Endothelial cell of hepatic sinusoid (primary cell): Measurements from ENCODE around the gene KCNK5.

ENCODE experiments used
- in situ Hi-C: cut with HindIII; loops from 2 replicates; pipeline ENCODE4 v1.10.0; 2017; ENCODE audit warnings: low sequenced_read_pairs

The KCNK5 gene, protein sequence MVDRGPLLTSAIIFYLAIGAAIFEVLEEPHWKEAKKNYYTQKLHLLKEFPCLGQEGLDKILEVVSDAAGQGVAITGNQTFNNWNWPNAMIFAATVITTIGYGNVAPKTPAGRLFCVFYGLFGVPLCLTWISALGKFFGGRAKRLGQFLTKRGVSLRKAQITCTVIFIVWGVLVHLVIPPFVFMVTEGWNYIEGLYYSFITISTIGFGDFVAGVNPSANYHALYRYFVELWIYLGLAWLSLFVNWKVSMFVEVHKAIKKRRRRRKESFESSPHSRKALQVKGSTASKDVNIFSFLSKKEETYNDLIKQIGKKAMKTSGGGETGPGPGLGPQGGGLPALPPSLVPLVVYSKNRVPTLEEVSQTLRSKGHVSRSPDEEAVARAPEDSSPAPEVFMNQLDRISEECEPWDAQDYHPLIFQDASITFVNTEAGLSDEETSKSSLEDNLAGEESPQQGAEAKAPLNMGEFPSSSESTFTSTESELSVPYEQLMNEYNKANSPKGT

DNA sequence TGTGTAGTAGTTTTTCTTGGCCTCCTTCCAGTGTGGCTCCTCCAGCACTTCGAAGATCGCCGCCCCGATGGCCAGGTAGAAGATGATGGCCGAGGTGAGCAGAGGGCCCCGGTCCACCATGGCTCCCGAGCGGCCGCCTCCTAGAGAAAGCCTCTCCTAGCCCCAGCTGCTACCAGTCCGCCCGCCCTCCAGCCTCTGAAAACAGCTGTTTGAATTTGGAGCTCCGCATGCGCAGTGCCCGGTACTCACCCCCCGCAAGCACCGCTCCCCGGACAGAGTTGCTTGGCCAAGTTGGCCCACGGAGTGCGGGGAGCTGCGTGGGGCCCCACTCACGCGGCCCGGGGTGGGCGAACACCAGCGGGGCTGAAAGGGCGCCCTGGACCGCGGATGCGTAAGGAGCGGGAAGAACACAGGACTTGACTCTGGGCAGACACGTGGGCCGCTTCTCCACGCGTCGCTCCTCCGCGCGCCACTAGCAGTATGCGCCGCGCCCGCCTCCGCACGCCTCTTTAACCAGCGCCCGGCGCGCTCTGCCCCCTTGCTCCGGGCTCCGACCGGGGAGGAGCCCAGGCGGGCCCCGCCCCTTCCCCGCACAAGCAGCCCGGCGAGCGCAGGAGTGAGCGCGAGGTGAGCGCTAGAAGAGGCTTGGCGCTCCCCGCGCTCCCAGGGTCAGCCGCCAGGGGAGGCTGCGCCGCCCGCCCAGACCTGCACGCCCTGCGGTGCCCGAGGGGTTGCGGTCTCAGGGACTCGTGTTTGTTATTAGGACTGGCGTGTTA lies at the start of gene KCNK5:
TSS of gene KCNK5 (minus strand) at position 484 of the 776 bp plus-strand sequence. CDS start at position 120, 364 bp downstream.
- in situ Hi-C loops = loop anchor here (5.0 kb wide), 1 partner anchor 88 kb away; no protein-coding TSS in a partner anchor

DNA sequence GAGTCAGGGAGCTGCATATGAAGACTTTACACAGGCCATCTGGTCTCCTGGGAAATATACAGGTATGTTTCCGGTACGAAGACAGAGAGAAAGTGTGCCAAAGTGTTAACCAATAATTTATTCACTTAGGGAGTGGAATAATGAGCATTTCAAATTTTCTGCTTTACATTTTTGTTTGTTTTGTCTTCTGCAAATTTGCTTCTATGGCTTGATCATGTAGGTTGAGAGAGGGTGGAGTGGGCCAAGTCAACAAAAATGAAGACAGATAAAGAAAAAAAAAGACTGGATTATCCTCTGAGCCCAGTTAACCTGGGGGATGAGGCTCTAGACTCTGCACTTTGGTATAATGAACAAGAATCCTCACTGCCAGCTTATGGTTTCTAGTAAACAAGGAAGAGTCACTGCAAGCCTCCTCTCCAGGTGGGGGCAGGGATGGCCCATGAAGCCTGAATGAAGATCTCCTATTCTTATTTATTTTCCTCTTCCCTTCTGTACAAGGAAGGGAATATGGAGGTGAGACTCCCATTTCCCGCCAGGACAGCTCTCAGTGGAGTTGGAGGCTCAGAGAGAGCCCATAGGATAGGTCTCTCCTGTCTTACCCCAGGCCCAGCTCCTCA lies 47.2 kb upstream of the KCNK5 start:
- in situ Hi-C loops = no loop called here

DNA sequence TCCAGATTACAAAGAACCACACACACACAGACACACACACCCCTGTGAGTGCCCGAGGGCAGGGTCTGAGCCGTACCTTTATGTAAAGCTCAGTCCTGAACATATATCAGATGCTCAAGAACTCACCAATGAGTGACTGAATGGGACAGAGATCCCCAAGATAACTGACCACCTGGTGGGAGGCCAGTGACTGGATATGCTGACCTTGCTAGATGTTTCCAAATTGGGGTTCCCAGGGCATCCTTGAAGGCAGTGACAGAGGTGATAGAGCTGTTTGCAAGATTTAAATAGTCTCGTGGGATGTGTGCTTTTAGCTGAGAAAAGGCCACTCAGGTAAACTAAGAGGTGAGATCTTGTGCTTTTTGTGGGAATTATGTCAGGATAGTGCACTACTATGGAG lies 45.6 kb upstream of the KCNK5 start:
- in situ Hi-C loops = no loop called here

DNA sequence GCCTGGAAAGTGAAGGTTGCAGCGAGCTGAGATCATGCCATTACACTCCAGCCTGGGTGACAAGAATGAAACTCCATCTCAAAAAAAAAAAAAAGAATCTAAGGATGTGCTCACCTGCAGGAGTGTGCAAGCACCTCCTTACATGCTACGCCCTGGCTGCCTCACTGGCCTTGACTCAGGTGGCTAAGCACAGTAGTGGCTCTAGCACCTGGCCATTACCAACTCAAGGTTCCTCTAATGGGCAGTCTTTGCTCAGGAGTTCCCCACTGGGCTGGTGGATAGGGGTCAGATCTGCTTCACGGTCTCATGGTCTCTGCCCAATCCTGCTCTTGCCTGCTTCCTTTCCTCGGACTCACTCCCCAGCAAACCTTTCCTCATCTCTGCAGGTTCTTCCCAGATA lies 45.2 kb upstream of the KCNK5 start:
- in situ Hi-C loops = no loop called here

DNA sequence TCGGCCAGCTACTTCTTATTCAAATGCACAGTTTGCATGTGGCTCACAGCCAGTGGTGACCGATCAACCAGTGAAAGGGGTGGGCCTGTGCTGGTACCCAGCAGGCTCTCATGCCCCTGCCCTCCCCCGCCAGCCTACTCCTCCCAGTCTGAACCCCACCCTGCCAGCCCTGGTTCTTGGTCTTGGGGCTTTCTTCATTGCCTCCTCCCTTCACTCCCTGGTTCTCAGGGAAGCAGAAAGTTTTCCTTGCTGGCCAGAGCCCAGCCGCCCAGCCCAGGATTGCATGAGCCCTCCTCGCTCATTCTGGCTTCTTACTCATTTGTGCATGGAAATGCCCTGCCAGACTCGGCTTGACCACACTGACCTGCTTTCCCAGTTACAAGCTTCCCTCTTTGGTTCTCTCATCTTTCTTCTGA lies 44.1 kb upstream of the KCNK5 start:
- in situ Hi-C loops = no loop called here

DNA sequence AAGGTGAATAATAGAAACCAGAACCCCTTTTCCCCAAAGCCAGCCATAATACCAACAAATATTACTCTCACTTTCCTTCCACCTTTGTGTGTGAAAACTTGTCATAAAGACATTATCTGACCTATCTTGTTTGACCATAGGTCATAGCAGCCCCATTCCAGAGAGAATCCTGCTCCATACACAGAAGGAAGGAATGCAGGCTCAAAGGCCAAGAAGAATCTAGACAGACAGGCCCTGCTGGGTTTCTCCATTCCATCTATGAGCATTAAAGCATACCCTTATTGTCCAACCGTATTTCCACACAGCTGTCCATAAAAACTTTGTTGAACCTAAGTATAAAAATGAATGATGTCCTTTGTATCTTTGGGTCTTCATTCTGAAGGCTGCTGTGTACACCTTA lies 40.7 kb upstream of the KCNK5 start:
- in situ Hi-C loops = no loop called here

DNA sequence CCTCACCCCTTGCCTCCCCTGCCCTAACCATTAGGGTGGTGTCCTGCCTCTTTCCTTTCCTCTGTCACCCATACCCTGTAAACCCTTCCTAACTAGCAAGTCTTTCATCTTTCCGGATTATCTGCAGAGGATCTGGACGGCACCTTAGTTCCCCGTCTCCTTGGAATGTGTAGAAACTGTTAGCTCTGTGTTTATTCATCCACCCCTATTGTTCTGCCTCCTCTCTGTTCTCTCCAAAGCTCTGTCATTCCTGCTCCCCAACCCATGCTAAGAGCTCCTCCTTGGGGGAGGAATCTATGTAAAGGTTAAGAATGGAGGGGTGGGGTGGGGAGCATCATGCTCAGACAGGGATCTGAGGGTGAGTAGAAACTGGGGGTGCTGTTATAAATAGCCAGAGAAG lies 39.4 kb upstream of the KCNK5 start:
- in situ Hi-C loops = no loop called here

DNA sequence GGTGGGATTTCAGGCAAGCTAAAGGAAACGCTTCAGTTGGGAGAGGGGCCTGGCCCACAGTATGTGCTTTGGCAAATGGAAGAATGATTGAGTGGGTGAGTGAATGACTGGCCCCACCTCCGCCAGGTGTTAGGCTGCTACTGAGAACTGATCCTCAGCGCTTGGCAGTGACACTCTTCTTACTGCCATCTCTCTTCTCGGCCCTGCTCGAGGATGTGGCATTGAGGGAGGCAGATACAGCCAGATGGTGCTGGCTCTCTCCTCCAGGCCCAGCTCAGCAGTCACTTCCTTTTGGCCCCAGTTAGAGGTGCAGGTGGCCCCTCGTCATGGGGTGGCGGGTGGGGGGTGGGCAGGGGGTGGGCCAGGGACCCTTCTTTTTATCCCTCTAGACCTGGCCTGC lies 38.9 kb upstream of the KCNK5 start:
- in situ Hi-C loops = no loop called here

DNA sequence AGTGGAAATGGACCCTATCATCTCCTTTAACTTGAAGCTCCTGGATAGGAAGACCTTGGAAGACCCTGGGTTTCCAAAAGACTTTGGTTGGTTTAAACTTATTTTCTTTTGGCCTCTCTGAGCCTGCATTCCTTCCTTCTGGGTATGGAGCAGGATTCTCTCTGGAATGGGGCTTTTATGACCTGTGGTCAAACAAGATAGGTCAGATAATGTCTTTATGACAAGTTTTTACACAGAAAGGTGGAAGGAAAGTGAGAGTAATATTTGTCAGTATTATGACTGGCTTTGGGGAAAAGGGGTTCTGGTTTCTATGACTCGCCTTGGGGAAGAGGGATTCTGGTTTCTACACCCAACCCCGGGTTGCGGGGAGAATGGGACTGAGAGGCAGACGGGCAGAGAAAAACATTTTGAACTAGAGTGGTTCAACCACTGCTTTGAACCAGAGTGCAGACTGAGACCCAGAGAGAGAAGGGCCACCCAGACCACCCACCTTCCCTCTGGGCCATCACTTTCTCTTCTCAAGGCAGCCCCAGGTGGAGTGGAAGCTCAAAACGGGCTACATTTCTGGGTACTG lies 37.6 kb upstream of the KCNK5 start:
- in situ Hi-C loops = no loop called here

DNA sequence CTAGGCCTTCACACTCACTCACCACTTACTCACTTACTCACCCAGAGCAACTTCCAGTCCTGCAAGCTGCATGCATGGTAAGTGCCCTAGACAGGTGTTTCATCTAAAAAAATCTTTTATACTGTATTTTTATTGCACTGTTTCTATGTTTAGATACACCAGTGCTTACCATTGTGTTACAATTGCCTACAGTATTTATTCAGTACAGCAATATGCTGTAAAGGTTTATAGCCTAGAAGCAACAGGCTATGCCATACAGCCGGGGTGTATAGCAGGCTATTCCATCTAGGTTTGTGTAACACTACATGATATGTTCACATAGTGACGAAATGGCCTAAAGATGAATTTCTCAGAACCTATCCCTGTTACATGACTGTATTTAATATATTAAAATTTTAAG lies 37.1 kb upstream of the KCNK5 start:
- in situ Hi-C loops = no loop called here

DNA sequence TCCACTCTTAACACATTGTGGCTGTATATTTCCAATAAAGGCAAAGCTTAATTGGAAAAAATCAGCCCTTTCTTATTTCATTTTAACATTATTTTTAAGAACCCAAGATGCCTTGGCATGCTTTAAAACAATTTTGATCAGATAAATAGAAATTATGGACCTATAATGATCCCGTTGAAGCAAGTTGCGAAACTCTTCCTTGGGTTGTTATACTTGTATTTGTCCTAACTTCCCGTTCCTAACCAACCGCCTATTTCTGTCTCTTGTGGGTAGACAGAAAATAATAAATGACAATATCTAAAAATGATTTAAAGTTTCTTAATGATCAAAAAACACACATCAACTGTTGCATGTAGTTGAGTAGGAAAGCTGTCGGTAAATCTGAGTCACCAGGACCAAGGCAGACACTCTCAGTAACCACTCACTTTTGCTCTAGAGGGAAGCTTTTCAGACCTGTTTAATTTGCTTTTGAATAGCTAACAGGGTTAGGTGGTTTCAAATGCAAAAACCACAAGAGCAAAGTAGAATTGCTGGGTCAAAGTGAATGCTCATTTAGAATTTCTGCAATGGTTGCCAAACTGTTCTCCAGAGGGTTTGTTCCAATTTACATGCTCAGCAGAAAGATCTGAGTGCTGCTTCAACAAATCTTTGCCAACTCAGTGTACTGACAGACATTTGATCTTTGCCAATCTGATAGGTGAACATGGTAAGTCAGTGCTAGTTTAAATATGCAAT lies 34.2 kb upstream of the KCNK5 start:
- in situ Hi-C loops = no loop called here

DNA sequence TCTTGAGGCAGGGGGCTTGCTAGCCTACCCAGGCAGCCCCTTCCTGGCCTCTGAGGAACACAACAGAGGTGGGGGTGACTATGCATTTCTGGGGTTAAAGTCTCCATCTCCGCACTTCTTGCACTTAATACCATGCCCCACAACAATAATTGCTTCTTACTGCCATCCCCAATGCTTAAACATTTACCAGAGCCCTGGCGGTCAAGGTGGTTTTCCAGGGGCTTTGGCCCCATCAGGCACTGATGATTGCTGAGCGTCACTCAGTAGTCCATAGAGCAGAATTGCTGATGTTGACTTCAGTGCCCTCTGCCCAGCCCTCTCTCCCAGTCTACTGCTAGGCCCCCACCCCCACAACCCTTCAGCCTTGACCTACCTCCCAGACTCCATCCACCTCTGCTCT lies 32.5 kb upstream of the KCNK5 start:
- in situ Hi-C loops = no loop called here

DNA sequence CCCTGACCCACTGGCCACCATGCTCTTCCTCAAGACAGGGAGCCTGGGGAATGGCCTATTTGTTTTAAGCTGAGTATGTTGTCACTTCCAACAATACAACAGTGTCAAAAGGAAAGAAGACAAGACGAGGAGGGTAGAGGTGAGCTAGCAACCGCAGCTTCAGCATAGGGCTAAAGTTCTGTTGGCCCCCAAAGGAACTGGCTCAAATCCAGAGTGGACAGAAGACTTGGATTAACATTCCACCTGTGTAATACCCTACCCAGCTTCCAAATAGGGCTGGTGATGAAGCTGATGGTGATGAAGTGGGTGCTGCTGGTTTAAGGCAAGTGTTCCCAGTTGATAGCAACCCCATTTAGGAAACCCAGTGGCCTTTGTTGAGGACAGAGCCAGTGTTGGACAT lies 31.7 kb upstream of the KCNK5 start:
- in situ Hi-C loops = no loop called here

DNA sequence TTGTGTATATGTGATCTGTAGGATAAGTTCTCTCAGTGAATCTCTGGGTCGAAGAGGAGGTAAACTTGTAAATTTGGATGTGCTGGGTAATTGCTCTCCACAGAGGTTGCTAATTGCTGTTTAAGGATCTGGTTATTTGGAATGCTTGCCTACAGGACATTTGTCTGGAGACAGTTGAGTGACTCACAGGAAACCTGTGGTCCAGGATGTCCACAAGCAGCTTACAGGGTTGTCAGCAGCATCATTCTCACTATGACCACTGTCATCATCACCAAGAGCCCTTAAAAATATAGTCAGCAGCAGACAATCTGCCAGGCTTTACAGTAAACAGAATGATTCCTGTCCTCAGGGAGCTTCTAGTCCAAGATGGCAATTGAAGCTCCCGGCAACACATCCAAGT lies 31.2 kb upstream of the KCNK5 start:
- in situ Hi-C loops = no loop called here

DNA sequence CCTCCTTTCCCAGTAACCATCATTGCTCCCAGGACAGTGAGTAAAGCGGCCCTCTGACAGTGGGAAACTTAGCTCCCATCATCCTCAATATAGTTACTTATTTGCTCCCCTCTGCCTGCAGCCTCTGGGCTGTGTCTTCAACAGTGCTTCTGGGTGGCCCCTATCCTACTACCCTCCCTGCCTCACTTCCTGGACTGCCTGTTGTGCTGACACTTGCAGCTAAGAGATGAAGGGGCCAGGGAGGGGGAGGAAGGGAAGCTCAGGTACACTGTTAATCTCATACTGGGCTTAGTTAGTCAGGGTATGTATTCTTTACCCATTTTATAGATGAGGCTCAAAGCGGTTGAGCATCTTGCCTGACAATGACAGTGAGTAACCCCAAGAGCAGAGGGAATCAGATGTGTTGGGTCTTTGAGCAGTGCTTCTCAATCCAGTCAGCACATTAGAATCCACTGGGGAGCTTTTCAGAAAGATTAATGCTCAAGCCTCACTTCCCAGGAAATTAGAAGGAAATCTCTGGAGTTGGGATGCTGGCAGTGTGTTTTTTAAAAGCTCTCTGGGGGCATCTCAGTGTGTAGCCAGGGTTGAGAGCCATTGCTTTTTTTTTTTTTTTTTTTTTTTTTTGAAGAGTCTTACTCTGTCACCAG lies 27.1 kb upstream of the KCNK5 start:
- in situ Hi-C loops = no loop called here

DNA sequence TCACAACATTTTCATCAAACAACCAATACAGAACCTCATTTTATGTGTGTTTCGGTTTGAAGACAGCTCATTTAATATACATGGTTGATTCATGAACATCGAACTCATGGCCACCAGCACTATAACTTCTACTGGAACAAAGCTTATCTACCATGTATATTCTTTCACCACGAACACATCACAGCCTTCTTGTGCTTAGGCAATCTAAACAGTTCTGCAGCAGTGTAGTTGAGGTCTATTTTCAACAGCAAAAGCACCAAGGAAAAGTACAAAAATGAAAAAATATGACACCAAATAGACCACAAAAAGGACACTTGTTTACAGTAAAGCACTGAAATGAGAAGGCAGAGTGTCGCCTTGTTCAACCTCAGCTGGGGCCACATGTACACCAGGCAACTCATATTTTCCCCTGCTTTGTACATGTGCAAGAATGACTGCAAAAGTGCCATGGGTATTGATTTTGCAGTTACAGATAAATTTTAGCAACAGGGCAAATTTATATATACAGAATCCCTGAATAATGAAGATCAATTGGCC lies 25.8 kb upstream of the KCNK5 start:
- in situ Hi-C loops = no loop called here

DNA sequence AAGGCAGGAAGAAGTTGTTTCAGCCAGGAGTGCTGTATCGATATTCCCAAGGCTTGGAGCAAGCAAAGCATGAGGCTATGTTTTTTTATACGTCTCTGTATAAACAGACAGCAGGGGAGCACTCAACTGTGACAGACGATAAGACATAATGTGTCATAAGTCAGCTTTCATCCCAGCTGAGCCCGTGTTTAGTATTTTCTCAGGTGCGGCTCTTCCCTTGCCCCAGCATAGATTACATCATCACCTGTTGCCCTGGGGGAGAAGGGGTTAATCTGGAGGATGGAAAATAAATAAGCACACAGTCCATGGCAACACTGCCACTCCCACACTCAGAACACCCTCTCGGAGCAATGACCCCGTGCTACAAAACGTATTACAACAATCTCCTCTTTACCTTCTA lies 22.1 kb upstream of the KCNK5 start:
- in situ Hi-C loops = no loop called here

DNA sequence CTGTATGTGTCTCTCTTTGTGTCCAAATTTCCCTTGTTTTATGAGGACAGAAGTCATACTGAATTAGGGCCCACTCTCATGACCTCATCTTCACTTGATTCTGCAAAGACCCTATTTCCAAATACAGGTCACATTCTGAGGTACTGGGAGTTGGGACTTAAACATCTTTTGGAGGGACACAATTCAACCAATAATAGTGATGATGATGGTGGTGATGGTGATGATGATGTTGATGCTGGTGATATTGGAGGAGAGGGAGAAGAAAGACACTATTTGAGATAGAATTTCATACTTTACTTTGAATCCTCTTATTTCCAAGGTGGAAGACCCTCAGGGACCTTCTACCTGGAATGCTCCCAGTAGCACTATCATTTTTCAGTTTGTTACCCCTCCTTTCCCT lies 21.2 kb upstream of the KCNK5 start:
- in situ Hi-C loops = no loop called here

DNA sequence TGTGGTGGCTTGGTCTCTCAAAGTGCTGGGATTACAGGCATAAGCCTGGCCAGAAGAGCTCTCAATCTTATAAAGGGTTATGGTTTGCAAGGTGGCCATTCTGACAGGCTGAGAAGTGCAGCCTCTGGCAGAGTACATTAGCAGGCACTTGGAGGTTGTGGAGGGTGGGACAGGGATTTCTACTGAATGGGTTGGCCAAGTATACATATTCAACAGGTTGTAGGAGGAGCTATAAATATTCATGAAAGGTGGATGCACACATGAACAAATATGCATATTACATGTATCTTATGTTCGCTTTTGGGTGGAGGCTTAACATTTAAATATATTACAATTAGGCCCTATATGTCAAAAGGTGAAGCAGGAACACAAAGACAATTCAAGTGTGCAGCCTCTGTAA lies 20.0 kb upstream of the KCNK5 start:
- in situ Hi-C loops = no loop called here

DNA sequence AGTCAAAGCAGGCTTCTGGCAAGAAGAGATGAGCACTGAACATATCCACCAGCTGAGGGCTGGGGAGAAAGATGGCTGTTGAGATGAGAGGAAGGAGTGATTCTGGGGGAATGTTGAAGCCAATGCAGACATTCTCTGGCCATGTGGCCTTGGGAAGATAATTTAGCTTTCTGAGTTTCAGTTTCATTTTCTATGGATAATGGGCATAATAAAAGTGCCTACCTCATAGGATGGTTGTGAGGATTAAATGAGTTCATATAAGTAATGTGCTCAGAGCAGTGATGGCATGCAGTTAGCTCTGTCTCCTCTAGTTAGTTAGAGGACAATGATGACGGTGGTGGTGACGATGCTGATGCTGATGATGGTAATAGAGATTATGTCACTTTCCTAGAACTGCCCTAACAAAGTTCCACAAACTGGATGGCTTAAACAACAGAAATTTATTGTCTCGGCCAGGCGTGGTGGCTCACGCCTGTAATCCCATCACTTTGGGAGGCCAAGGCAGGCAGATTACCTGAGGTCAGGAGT lies 18.5 kb upstream of the KCNK5 start:
- in situ Hi-C loops = no loop called here
